WTC11 (cell line): Measurements from ENCODE around the gene HNRNPR. TPM values are rescaled to one million over a fixed set of nuclear protein-coding genes. Genes with fewer than 3 reads are reported as not detected.

Experiments
- ATAC-seq: fragments of 200-7000 bp; cut with Tn5 transposase; 2 replicates; pipeline ENCODE4 v1.10.0; 2021; ENCODE audit warnings: mild to moderate bottlenecking, moderate library complexity
- CTCF ChIA-PET: fragments of 300-600 bp; sonication (Branson Sonifier 250); formaldehyde crosslinking; loops from one replicate; lab custom pipeline; 2021; ENCODE audit warnings: antibody characterized with exemption; lab: Charles Lee
- POLR2A ChIA-PET: fragments of 350-600 bp; sonication (Branson Sonifier 250); formaldehyde crosslinking; loops from one replicate; lab custom pipeline; 2021; ENCODE audit warnings: antibody characterized with exemption; lab: Charles Lee
- DNase-seq: peaks from one replicate; pipeline ENCODE4 v3.0.0; 2021; ENCODE audit warnings: low spot score
- H3K27ac Mint-ChIP-seq: 2 replicates; pipeline ENCODE4 v1.8.0; 2021; ENCODE audit warnings: mixed read lengths
- H3K27me3 Mint-ChIP-seq: 2 replicates; pipeline ENCODE4 v1.8.0; 2021; ENCODE audit warnings: low read depth, mild to moderate bottlenecking, moderate library complexity, mixed read lengths
- H3K36me3 Mint-ChIP-seq: 2 replicates; pipeline ENCODE4 v1.8.0; 2021; ENCODE audit warnings: mixed read lengths
- H3K4me1 Mint-ChIP-seq: 2 replicates; pipeline ENCODE4 v1.8.0; 2022; ENCODE audit warnings: mixed read lengths
- H3K4me3 Mint-ChIP-seq: 2 replicates; pipeline ENCODE4 v1.8.0; 2021; ENCODE audit warnings: mild to moderate bottlenecking, moderate library complexity, mixed read lengths
- H3K9me3 Mint-ChIP-seq: 2 replicates; pipeline ENCODE4 v1.8.0; 2021; ENCODE audit warnings: mixed read lengths
- E2F1 ChIP-seq: sonication (generic); formaldehyde crosslinking; IDR thresholded peaks from 2 replicates; pipeline ENCODE4 v1.8.0; 2022; ENCODE audit warnings: mild to moderate bottlenecking, missing genetic modification reagents
- JUN ChIP-seq: sonication (generic); formaldehyde crosslinking; IDR thresholded peaks from 2 replicates; pipeline ENCODE4 v1.8.0; 2023; ENCODE audit warnings: mild to moderate bottlenecking, missing genetic modification reagents
- KAT7 ChIP-seq: sonication (generic); formaldehyde crosslinking; IDR thresholded peaks from 2 replicates; pipeline ENCODE4 v1.8.1; 2023; ENCODE audit warnings: missing genetic modification reagents, mild to moderate bottlenecking, borderline replicate concordance
- MLX ChIP-seq: sonication (generic); formaldehyde crosslinking; IDR thresholded peaks from 2 replicates; pipeline ENCODE4 v1.8.1; 2023; ENCODE audit warnings: mild to moderate bottlenecking, missing genetic modification reagents, moderate library complexity
- NFYB ChIP-seq: sonication (generic); formaldehyde crosslinking; conservative IDR thresholded peaks from 2 replicates; pipeline ENCODE4 v1.8.0; 2022; ENCODE audit warnings: low read depth, missing genetic modification reagents
- OVOL2 ChIP-seq: fragments of 250-450 bp; sonication (Bioruptor Pico); IDR thresholded peaks from 2 replicates; pipeline ENCODE4 v1.9.0; 2021; ENCODE audit warnings: mild to moderate bottlenecking, borderline replicate concordance
- SOX15 ChIP-seq: fragments of 250-450 bp; sonication (Bioruptor Pico); IDR thresholded peaks from 2 replicates; pipeline ENCODE4 v1.9.0; 2021; ENCODE audit warnings: mild to moderate bottlenecking
- TCF7 ChIP-seq: sonication (generic); formaldehyde crosslinking; IDR thresholded peaks from 2 replicates; pipeline ENCODE4 v1.8.0; 2022; ENCODE audit warnings: mild to moderate bottlenecking, low read depth, missing genetic modification reagents, moderate library complexity
- USF1 ChIP-seq: sonication (generic); formaldehyde crosslinking; IDR thresholded peaks from 2 replicates; pipeline ENCODE4 v1.8.0; 2022; ENCODE audit warnings: mild to moderate bottlenecking, missing genetic modification reagents
- USF2 ChIP-seq: sonication (generic); formaldehyde crosslinking; IDR thresholded peaks from 2 replicates; pipeline ENCODE4 v1.8.1; 2023; ENCODE audit warnings: mild to moderate bottlenecking, missing genetic modification reagents, moderate library complexity
- ZBTB43 ChIP-seq: sonication (generic); formaldehyde crosslinking; IDR thresholded peaks from 2 replicates; pipeline ENCODE4 v1.8.1; 2023; ENCODE audit warnings: mild to moderate bottlenecking, missing genetic modification reagents
- ZNF263 ChIP-seq: sonication (generic); formaldehyde crosslinking; IDR thresholded peaks from 2 replicates; pipeline ENCODE4 v1.8.1; 2022; ENCODE audit warnings: low read depth, mild to moderate bottlenecking, moderate library complexity, missing genetic modification reagents
- ZNF512 ChIP-seq: sonication (generic); formaldehyde crosslinking; IDR thresholded peaks from 2 replicates; pipeline ENCODE4 v1.8.1; 2022; ENCODE audit warnings: missing genetic modification reagents, borderline replicate concordance
- ZNF532 ChIP-seq: fragments of 250-450 bp; sonication (Bioruptor Pico); IDR thresholded peaks from 2 replicates; pipeline ENCODE4 v1.9.0; 2021; ENCODE audit warnings: mild to moderate bottlenecking, borderline replicate concordance
- total RNA-seq: library from RNA; stranded (reverse); gene quantifications from 3 replicates; pipeline ENCODE4 v1.2.3, GENCODE V29; 2021
- TF ChIP-seq, protein P1 (sequence below): sonication (generic); formaldehyde crosslinking; IDR thresholded peaks from 2 replicates; pipeline ENCODE4 v1.8.0; 2022; ENCODE audit warnings: mild to moderate bottlenecking, missing genetic modification reagents
- TF ChIP-seq, protein P2 (sequence below): fragments of 250-450 bp; sonication (Bioruptor Pico); IDR thresholded peaks from 2 replicates; pipeline ENCODE4 v1.9.0; 2021; ENCODE audit warnings: mild to moderate bottlenecking

Gene HNRNPR
- total RNA-seq, 1 experiment from 2014 or later: 178 TPM

DNA sequence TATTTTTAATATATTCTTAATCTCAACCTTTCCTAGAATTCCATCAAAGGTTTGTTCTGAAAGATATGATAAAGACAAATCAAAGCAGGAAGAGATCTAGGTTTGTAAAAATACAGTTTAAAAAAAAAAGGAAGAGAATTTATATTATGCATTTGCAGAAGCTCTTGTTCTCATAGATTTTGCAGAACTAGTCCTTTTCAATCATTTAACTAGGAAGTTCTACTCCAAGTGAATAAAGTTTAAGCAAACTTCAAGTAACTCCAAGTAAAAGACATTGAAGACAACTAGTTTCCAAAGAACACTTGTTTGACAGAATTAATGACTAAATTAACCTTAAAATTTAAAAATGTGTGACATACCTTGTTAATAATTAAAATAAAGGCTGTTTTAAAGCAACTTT is 55.9 kb downstream of the HNRNPR start:
- ATAC-seq (no peak), DNase-seq (no peak)
- Mint-ChIP-seq H3K36me3 (peaks cover 22% of the 10 kb centered on the region), H3K4me1 (no peaks in the 10 kb centered on the region), H3K4me3 (no peak overlapping the region), H3K27me3 (no peaks in the 10 kb centered on the region), H3K27ac (no peak overlapping the region), H3K9me3 (no peaks in the 10 kb centered on the region)
- TF ChIP-seq, protein P1, sequence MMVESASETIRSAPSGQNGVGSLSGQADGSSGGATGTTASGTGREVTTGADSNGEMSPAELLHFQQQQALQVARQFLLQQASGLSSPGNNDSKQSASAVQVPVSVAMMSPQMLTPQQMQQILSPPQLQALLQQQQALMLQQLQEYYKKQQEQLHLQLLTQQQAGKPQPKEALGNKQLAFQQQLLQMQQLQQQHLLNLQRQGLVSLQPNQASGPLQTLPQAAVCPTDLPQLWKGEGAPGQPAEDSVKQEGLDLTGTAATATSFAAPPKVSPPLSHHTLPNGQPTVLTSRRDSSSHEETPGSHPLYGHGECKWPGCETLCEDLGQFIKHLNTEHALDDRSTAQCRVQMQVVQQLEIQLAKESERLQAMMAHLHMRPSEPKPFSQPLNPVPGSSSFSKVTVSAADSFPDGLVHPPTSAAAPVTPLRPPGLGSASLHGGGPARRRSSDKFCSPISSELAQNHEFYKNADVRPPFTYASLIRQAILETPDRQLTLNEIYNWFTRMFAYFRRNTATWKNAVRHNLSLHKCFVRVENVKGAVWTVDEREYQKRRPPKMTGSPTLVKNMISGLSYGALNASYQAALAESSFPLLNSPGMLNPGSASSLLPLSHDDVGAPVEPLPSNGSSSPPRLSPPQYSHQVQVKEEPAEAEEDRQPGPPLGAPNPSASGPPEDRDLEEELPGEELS: no peak
- no peak for TF ChIP-seq ZNF263 (CRISPR knock-in tag)
- TF ChIP-seq TCF7 (CRISPR knock-in tag): no peak
- no peak for TF ChIP-seq NFYB (CRISPR knock-in tag)
- TF ChIP-seq OVOL2 (CRISPR knock-in tag): no peak
- no peak for TF ChIP-seq USF2 (CRISPR knock-in tag)
- TF ChIP-seq MLX (CRISPR knock-in tag): no peak
- no peak for TF ChIP-seq SOX15 (CRISPR knock-in tag)
- no peak for TF ChIP-seq ZNF512 (CRISPR knock-in tag)
- no peak for TF ChIP-seq ZNF532 (CRISPR knock-in tag)
- TF ChIP-seq, protein P2, sequence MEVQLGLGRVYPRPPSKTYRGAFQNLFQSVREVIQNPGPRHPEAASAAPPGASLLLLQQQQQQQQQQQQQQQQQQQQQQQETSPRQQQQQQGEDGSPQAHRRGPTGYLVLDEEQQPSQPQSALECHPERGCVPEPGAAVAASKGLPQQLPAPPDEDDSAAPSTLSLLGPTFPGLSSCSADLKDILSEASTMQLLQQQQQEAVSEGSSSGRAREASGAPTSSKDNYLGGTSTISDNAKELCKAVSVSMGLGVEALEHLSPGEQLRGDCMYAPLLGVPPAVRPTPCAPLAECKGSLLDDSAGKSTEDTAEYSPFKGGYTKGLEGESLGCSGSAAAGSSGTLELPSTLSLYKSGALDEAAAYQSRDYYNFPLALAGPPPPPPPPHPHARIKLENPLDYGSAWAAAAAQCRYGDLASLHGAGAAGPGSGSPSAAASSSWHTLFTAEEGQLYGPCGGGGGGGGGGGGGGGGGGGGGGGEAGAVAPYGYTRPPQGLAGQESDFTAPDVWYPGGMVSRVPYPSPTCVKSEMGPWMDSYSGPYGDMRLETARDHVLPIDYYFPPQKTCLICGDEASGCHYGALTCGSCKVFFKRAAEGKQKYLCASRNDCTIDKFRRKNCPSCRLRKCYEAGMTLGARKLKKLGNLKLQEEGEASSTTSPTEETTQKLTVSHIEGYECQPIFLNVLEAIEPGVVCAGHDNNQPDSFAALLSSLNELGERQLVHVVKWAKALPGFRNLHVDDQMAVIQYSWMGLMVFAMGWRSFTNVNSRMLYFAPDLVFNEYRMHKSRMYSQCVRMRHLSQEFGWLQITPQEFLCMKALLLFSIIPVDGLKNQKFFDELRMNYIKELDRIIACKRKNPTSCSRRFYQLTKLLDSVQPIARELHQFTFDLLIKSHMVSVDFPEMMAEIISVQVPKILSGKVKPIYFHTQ (CRISPR knock-in tag): no peak
- ChIA-PET POLR2A (no interaction called here), CTCF (no interaction called here)

DNA sequence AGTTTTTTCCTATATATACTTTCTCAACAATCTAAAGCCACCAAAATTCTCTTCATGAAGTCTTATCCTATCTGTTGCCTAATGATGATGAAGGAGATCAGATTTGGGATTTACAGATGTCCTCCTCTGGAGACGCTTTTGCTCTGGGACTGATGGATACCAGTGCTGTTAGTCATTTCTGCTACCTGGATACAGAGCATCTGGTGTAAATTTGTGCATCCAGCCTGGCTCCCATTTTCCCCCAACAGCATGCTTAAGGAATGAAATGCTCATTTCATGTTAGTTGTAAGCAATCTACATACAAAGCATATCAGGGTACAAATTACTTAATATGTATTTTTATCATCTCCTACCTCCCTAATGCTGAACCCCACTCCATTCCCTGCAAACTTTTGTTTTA is 57.7 kb downstream of the HNRNPR start:
- no peaks in the 10 kb centered on the region for H3K9me3 Mint-ChIP-seq
- H3K27me3 Mint-ChIP-seq: no peaks in the 10 kb centered on the region
- no peak overlapping the region for H3K27ac Mint-ChIP-seq
- H3K4me3 Mint-ChIP-seq: no peak overlapping the region
- CTCF ChIA-PET: no interaction called here
- peaks cover 36% of the 10 kb centered on the region for H3K36me3 Mint-ChIP-seq
- no peak for ATAC-seq
- DNase-seq: no peak
- POLR2A ChIA-PET: no interaction called here
- no peaks in the 10 kb centered on the region for H3K4me1 Mint-ChIP-seq
- TF ChIP-seq E2F1 (no peak), KAT7 (CRISPR knock-in tag) (no peak), ZBTB43 (CRISPR knock-in tag) (no peak), JUN (CRISPR knock-in tag) (no peak), USF1 (CRISPR knock-in tag) (no peak)
- TF ChIP-seq, protein P1: no peak
